Measurements from ENCODE around the gene ARSG. TPM values are rescaled to one million over a fixed set of nuclear protein-coding genes. Genes with fewer than 3 reads are reported as not detected.

ARSG gene
- total RNA-seq, 1 donor, result 7.6 TPM

DNA sequence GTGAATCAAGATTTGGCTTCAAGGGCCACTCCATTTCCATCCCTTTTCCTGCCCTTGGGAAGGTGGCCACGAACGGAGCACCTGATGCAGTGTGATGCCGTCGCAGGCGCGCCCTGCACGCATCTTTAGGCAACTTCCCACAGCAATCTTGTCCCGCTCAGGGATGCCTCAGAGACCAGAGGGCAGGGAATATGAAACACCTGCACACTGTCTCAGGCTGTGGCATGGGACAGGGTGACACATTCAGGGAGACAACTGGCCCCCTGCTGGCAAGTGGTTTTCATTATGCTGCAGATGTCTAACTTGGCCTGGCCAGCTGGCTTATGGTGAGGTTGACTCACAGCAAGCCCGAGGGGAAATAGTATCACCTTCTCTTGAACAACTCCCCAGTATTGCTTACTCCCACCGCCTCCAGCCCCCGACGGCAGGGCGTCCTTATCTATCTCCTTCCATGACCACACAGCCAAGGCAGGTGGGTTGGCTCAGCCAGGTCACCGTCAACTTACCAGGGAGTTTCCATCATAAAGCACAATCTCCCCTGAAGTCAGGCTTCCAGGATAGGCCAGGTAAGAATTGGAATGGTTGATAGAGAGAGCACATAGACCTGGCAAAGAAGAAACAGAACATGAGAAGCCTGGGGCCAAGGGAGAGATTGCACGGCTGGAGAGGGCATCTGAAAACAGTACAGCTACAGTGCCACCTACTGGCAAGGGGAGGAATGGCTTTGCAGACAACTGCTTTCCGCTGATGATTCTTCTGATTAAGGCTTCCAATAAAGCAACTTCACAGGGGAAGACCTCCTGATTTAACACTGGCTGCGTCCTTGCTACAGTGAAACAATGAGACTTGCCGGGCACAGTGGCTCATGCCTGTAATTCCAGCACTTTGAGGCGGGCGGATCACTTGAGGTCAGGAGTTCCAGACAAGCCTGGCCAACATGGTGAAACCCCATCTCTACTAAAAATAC is 144.9 kb downstream of the ARSG start:
- DNase-seq (ENCODE audit: insufficient read length, low spot score, missing footprints), result peak; percentile 90
- H3K4me3 ChIP-seq (ENCODE audit: insufficient read depth, low read length), result no peak overlapping the region
- no peaks in the 10 kb centered on the region for H4K20me1 ChIP-seq (ENCODE audit: insufficient read depth, low read length)
- peaks cover 16% of the 10 kb centered on the region for H3K4me1 ChIP-seq (ENCODE audit: insufficient read depth, low read length)
- H3K27ac ChIP-seq (ENCODE audit: low read depth, low read length), result peak overlapping the region; percentile 89
- H2AFZ ChIP-seq (ENCODE audit: low read length), result no peak overlapping the region
- peak overlapping the region; percentile 29 for H3K4me2 ChIP-seq (ENCODE audit: insufficient read depth, low read length)
- no peaks in the 10 kb centered on the region for H3K79me2 ChIP-seq (ENCODE audit: insufficient read depth, low read length)
- no peaks in the 10 kb centered on the region for H3K27me3 ChIP-seq (ENCODE audit: insufficient read depth, low read length)
- TF ChIP-seq, protein P1, sequence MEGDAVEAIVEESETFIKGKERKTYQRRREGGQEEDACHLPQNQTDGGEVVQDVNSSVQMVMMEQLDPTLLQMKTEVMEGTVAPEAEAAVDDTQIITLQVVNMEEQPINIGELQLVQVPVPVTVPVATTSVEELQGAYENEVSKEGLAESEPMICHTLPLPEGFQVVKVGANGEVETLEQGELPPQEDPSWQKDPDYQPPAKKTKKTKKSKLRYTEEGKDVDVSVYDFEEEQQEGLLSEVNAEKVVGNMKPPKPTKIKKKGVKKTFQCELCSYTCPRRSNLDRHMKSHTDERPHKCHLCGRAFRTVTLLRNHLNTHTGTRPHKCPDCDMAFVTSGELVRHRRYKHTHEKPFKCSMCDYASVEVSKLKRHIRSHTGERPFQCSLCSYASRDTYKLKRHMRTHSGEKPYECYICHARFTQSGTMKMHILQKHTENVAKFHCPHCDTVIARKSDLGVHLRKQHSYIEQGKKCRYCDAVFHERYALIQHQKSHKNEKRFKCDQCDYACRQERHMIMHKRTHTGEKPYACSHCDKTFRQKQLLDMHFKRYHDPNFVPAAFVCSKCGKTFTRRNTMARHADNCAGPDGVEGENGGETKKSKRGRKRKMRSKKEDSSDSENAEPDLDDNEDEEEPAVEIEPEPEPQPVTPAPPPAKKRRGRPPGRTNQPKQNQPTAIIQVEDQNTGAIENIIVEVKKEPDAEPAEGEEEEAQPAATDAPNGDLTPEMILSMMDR (IDR thresholded peaks at IDR 0.05; ENCODE audit: extremely low read depth, low read depth, low read length), result peak; percentile 91
- peaks cover 78% of the 10 kb centered on the region for H3K36me3 ChIP-seq (ENCODE audit: insufficient read depth, low read length)
- H3K9me3 ChIP-seq (ENCODE audit: low read depth, low read length), result no peaks in the 10 kb centered on the region

DNA sequence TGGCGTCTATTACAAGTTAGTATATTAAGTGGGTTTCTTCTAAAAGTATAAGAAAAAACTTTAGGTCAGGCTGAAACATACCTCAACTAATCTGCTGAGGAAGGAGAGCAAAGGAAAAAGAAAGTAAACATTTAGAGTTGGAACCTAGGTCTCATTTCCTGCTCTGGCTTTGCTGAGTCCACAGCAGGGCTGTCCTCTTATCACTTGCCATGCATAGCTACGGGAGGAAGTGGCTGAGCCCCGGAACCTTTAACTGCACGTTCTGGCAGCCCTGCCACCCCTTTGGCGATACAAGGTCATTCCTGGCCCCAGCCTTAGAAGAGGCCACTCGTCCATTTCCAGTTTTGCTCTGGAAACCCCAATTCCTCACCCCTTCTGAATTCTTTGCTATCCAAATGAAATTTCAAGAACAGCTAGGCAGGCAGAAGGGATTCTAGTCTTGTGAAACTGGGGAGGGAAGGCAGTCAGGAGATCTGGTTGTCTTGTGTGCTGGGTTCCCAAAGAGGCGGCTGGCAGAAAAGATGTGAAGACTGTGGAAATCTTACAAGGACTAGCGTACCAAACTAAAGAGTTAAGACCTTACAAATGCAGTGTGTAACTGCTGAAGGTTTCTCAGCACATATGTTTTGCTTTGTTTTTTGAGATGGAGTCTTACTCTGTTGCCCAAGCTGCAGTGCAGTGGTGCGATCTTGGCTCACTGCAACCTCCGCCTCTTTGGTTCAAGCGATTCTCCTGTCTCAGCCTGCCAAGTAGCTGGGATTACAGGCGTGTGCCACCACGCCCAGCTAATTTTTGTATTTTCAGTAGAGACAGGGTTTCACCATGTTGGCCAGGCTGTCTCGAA is 146.9 kb downstream of the ARSG start:
- H3K27ac ChIP-seq (ENCODE audit: low read depth, low read length), result peak overlapping the region; percentile 7
- H4K20me1 ChIP-seq (ENCODE audit: insufficient read depth, low read length), result no peaks in the 10 kb centered on the region
- DNase-seq (ENCODE audit: insufficient read length, low spot score, missing footprints), result no peak
- no peak overlapping the region for H2AFZ ChIP-seq (ENCODE audit: low read length)
- H3K9me3 ChIP-seq (ENCODE audit: low read depth, low read length), result no peaks in the 10 kb centered on the region
- H3K4me1 ChIP-seq (ENCODE audit: insufficient read depth, low read length), result peaks cover 16% of the 10 kb centered on the region
- no peak overlapping the region for H3K4me3 ChIP-seq (ENCODE audit: insufficient read depth, low read length)
- peaks cover 75% of the 10 kb centered on the region for H3K36me3 ChIP-seq (ENCODE audit: insufficient read depth, low read length)
- H3K27me3 ChIP-seq (ENCODE audit: insufficient read depth, low read length), result no peaks in the 10 kb centered on the region
- no peaks in the 10 kb centered on the region for H3K79me2 ChIP-seq (ENCODE audit: insufficient read depth, low read length)
- TF ChIP-seq, protein P1 (IDR thresholded peaks at IDR 0.05; ENCODE audit: extremely low read depth, low read depth, low read length), result no peak
- H3K4me2 ChIP-seq (ENCODE audit: insufficient read depth, low read length), result no peak overlapping the region

DNA sequence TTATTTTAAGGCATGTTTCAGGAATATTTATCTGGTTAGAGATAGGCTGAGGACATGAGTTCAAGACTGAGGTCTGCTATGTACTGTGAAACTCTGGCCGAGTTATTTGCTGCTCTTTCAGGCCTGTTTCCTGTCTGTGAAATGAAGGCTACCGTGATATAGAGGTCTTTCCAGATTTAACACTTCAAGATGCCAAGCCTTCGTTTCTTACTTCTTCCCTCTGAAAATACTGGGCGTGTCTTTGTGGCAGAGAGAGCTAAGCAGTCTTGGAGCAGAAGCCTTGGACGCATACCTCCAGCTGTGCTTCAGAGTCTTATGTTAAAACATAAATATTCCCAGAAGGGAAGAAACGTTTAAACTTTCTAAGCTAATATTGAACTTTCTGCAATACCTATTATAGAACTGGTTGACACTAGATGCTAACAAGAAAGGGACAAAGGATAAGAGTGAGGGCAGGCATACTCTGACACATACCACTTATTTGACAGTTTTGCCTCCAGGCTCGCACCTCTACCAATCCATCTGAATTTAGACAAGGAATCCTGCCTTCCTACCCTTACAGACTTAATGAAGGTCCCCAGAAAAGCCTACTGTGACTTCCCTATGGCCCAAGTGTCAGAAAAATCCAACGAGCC is 148.5 kb downstream of the ARSG start:
- no peak overlapping the region for H3K4me3 ChIP-seq (ENCODE audit: insufficient read depth, low read length)
- TF ChIP-seq, protein P1 (IDR thresholded peaks at IDR 0.05; ENCODE audit: extremely low read depth, low read depth, low read length), result no peak
- no peaks in the 10 kb centered on the region for H3K79me2 ChIP-seq (ENCODE audit: insufficient read depth, low read length)
- no peaks in the 10 kb centered on the region for H4K20me1 ChIP-seq (ENCODE audit: insufficient read depth, low read length)
- no peak for DNase-seq (ENCODE audit: insufficient read length, low spot score, missing footprints)
- H3K27me3 ChIP-seq (ENCODE audit: insufficient read depth, low read length), result no peaks in the 10 kb centered on the region
- H3K4me2 ChIP-seq (ENCODE audit: insufficient read depth, low read length), result no peak overlapping the region
- H3K9me3 ChIP-seq (ENCODE audit: low read depth, low read length), result no peaks in the 10 kb centered on the region
- no peak overlapping the region for H3K27ac ChIP-seq (ENCODE audit: low read depth, low read length)
- H3K4me1 ChIP-seq (ENCODE audit: insufficient read depth, low read length), result peaks cover 16% of the 10 kb centered on the region
- peaks cover 76% of the 10 kb centered on the region for H3K36me3 ChIP-seq (ENCODE audit: insufficient read depth, low read length)
- no peak overlapping the region for H2AFZ ChIP-seq (ENCODE audit: low read length)
